Upper lobe of right lung (tissue), 1 donor: ENCODE data around the gene PCNT. TPM values are rescaled to one million over a fixed set of nuclear protein-coding genes. Genes with fewer than 3 reads are reported as not detected.

Source experiments
- ATAC-seq: fragments of 200-7000 bp; cut with Tn5 transposase; one replicate; pipeline ENCODE4 v1.9.1; 2020; ENCODE audit warnings: mild to moderate bottlenecking, moderate library complexity
- DNase-seq: peaks from one replicate; pipeline ENCODE4 v3.0.0-alpha.2; 2020
- H3K27ac ChIP-seq: fragments of 200-600 bp; one replicate; pipeline ENCODE4 v1.8.0; 2022
- H3K27me3 ChIP-seq: fragments of 200-600 bp; one replicate; pipeline ENCODE4 v1.8.0; 2022; ENCODE audit warnings: mild to moderate bottlenecking
- H3K36me3 ChIP-seq: fragments of 200-600 bp; one replicate; pipeline ENCODE4 v1.8.0; 2022
- H3K4me1 ChIP-seq: fragments of 200-600 bp; one replicate; pipeline ENCODE4 v1.8.0; 2022
- H3K4me3 ChIP-seq: fragments of 200-600 bp; one replicate; pipeline ENCODE4 v1.8.0; 2022; ENCODE audit warnings: mild to moderate bottlenecking
- H3K9me3 ChIP-seq: fragments of 200-600 bp; one replicate; pipeline ENCODE4 v1.8.0; 2022
- intact Hi-C: fragments of 100-400 bp; cut with DNase I; formaldehyde crosslinking; loops from one replicate; pipeline ENCODE4 v1.11.0; 2022
- total RNA-seq: library from RNA; stranded (reverse); fragmentation: NEBNext Ultra II Directional; extraction: Animal tissue kit (Norgen Biotek cat#: 25700); gene quantifications from one replicate; pipeline ENCODE4 v1.2.1, GENCODE V29; 2021
- TF ChIP-seq, protein P1 (sequence below): fragments of 200-600 bp; IDR thresholded peaks from one replicate; pipeline ENCODE4 v1.8.0; 2022; ENCODE audit warnings: antibody characterized with exemption
- donor health status: DM: no; HTN: yes; CAD: no; lungs with severe emphysema.

The PCNT gene
- total RNA-seq, 1 donor from 2014 or later = 29.3 TPM

DNA sequence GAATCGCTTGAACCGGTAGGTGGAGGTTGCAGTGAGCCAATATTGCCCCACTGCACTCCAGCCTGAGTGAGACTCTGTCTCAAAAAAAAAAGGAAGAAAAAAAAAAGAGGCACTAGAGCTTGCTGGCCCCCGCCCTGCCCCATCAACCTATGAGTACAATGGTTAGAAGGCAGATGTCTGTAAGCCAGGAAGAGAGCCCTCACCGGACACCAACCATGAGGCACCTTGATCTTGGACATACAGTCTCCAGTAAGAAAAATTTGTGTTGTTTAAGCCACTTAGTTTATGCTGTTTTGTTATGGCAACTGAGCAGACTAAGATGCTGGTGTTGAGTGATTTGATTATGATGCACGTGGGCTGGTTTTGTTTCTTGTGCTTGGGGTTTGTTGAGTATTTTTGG, 168.9 kb downstream of the PCNT start:
- H3K9me3 ChIP-seq = no peaks in the 10 kb centered on the region
- intact Hi-C loops = no loop called here
- H3K4me1 ChIP-seq = no peaks in the 10 kb centered on the region
- TF ChIP-seq, protein P1, sequence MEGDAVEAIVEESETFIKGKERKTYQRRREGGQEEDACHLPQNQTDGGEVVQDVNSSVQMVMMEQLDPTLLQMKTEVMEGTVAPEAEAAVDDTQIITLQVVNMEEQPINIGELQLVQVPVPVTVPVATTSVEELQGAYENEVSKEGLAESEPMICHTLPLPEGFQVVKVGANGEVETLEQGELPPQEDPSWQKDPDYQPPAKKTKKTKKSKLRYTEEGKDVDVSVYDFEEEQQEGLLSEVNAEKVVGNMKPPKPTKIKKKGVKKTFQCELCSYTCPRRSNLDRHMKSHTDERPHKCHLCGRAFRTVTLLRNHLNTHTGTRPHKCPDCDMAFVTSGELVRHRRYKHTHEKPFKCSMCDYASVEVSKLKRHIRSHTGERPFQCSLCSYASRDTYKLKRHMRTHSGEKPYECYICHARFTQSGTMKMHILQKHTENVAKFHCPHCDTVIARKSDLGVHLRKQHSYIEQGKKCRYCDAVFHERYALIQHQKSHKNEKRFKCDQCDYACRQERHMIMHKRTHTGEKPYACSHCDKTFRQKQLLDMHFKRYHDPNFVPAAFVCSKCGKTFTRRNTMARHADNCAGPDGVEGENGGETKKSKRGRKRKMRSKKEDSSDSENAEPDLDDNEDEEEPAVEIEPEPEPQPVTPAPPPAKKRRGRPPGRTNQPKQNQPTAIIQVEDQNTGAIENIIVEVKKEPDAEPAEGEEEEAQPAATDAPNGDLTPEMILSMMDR = no peak
- H3K27ac ChIP-seq = no peak overlapping the region
- H3K27me3 ChIP-seq = no peaks in the 10 kb centered on the region
- no peak overlapping the region for H3K4me3 ChIP-seq
- H3K36me3 ChIP-seq = peaks cover 25% of the 10 kb centered on the region
- DNase-seq (no peak), ATAC-seq (no peak)

DNA sequence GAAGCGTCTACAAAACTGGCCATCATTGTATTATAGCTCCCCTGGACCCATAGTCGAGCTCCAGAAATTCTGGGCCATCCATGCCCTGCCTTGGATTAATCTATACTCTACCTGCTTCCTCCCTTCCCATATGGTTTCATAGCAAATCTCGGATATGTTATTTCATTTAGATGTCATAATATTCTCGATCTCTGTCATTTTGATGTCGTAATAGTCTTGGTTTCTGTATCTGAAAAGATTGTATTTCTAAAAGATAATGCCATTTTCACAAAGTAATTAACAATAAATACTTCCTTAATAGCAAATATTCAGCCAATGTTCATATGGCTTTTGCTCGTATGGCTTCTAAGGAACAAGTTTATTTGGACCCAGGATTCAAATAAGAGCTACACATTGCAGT, 169.9 kb downstream of the PCNT start:
- no peak for ATAC-seq
- Histone ChIP-seq H3K36me3 (peaks cover 35% of the 10 kb centered on the region), H3K27ac (no peak overlapping the region), H3K9me3 (no peaks in the 10 kb centered on the region), H3K4me3 (no peak overlapping the region), H3K4me1 (no peaks in the 10 kb centered on the region), H3K27me3 (no peaks in the 10 kb centered on the region)
- TF ChIP-seq, protein P1 = no peak
- intact Hi-C loops = no loop called here
- DNase-seq = no peak

Other genes starting within 250 kb of the PCNT start
- 269 TPM for gene COL6A2, start 226.0 kb upstream of the PCNT start, total RNA-seq
- 0.46 TPM for gene FTCD, start 168.6 kb upstream of the PCNT start, total RNA-seq
- 4.7 TPM for gene SPATC1L, start 139.7 kb upstream of the PCNT start, total RNA-seq
- 108 TPM for gene LSS, start 95.4 kb upstream of the PCNT start, total RNA-seq
- 92.2 TPM for gene MCM3AP, start 38.5 kb upstream of the PCNT start, total RNA-seq
- 14.0 TPM for gene YBEY, start 37.8 kb upstream of the PCNT start, total RNA-seq
- gene C21orf58, start 286 bp upstream of the PCNT start, total RNA-seq = 2.3 TPM
- gene DIP2A, start 134.7 kb downstream of the PCNT start, total RNA-seq = 35.6 TPM